Measurements from ENCODE around the gene TRMT6. TPM values are rescaled to one million over a fixed set of nuclear protein-coding genes. Genes with fewer than 3 reads are reported as not detected.

The TRMT6 gene
- total and polyA plus RNA-seq, 2 experiments from 2014 or later, result 9.0 to 14.2 TPM

GRCh38 chr20:5991623-5992441 lies 41.5 kb upstream of the TRMT6 start:
- Histone ChIP-seq H3K4me3 (no peak overlapping the region), H3K36me3 (replicated peaks; ENCODE audit: insufficient read depth, low read depth) (no peaks in the 10 kb centered on the region), H3K9me3 (ENCODE audit: low read depth) (no peaks in the 10 kb centered on the region), H3K4me2 (peak overlapping the region; percentile 39), H4K20me1 (ENCODE audit: insufficient read depth, poor library complexity, severe bottlenecking) (no peaks in the 10 kb centered on the region), H3K9me2 (replicated peaks; ENCODE audit: insufficient read depth) (no peaks in the 10 kb centered on the region), H3K4me1 (ENCODE audit: insufficient read depth) (peaks cover 24% of the 10 kb centered on the region), H2AFZ (no peak overlapping the region), H3K27me3 (no peaks in the 10 kb centered on the region), H3K27ac (peak overlapping the region; percentile 75), H3K79me2 (no peaks in the 10 kb centered on the region)
- no peak for TF ChIP-seq EZH2 (IDR thresholded peaks at IDR 0.05; ENCODE audit: borderline replicate concordance)
- TF ChIP-seq CTCF (IDR thresholded peaks at IDR 0.05; ENCODE audit: poor library complexity), result no peak
- TF ChIP-seq EZH2phosphoT487 (IDR thresholded peaks at IDR 0.05; ENCODE audit: low read depth, severe bottlenecking, unreplicated experiment), result no peak
- DNase-seq (ENCODE audit: low spot score), result peak; percentile 43
- 53% methylated on average over 2 of the region's 2 CpGs for WGBS (ENCODE audit: low lambda C conversion rate, missing lambda C conversion rate)

- WGBS (ENCODE audit: low lambda C conversion rate, missing lambda C conversion rate), result 62% methylated on average over 3 of the region's 3 CpGs
Measured at GRCh38 chr20:5990946-5991345, 40.6 kb upstream of the TRMT6 start.

GRCh38 chr20:5989539-5989938 lies 39.2 kb upstream of the TRMT6 start:
- Histone ChIP-seq H3K79me2 (no peaks in the 10 kb centered on the region), H3K9me2 (replicated peaks; ENCODE audit: insufficient read depth) (no peaks in the 10 kb centered on the region), H2AFZ (no peak overlapping the region), H3K4me1 (ENCODE audit: insufficient read depth) (peaks cover 24% of the 10 kb centered on the region), H4K20me1 (ENCODE audit: insufficient read depth, poor library complexity, severe bottlenecking) (no peaks in the 10 kb centered on the region), H3K27me3 (no peaks in the 10 kb centered on the region), H3K36me3 (replicated peaks; ENCODE audit: insufficient read depth, low read depth) (no peaks in the 10 kb centered on the region), H3K4me3 (no peak overlapping the region), H3K27ac (no peak overlapping the region), H3K4me2 (no peak overlapping the region), H3K9me3 (ENCODE audit: low read depth) (no peaks in the 10 kb centered on the region)
- no peak for TF ChIP-seq EZH2phosphoT487 (IDR thresholded peaks at IDR 0.05; ENCODE audit: low read depth, severe bottlenecking, unreplicated experiment)
- TF ChIP-seq CTCF (IDR thresholded peaks at IDR 0.05; ENCODE audit: poor library complexity), result no peak
- TF ChIP-seq EZH2 (IDR thresholded peaks at IDR 0.05; ENCODE audit: borderline replicate concordance), result no peak
- WGBS (ENCODE audit: low lambda C conversion rate, missing lambda C conversion rate), result 100% methylated on average over 1 of the region's 1 CpG
- no peak for DNase-seq (ENCODE audit: low spot score)

More at GRCh38 chr20:5990946-5991345, 40.6 kb upstream of the TRMT6 start:
- Histone ChIP-seq H3K4me3 (no peak overlapping the region), H3K27ac (peak overlapping the region; percentile 75), H3K4me2 (no peak overlapping the region), H2AFZ (no peak overlapping the region), H3K9me3 (ENCODE audit: low read depth) (no peaks in the 10 kb centered on the region), H4K20me1 (ENCODE audit: insufficient read depth, poor library complexity, severe bottlenecking) (no peaks in the 10 kb centered on the region), H3K36me3 (replicated peaks; ENCODE audit: insufficient read depth, low read depth) (no peaks in the 10 kb centered on the region), H3K9me2 (replicated peaks; ENCODE audit: insufficient read depth) (no peaks in the 10 kb centered on the region), H3K27me3 (no peaks in the 10 kb centered on the region), H3K4me1 (ENCODE audit: insufficient read depth) (peaks cover 24% of the 10 kb centered on the region), H3K79me2 (no peaks in the 10 kb centered on the region)
- TF ChIP-seq EZH2phosphoT487 (IDR thresholded peaks at IDR 0.05; ENCODE audit: low read depth, severe bottlenecking, unreplicated experiment) (no peak), EZH2 (IDR thresholded peaks at IDR 0.05; ENCODE audit: borderline replicate concordance) (no peak), CTCF (IDR thresholded peaks at IDR 0.05; ENCODE audit: poor library complexity) (no peak)
- DNase-seq (ENCODE audit: low spot score), result no peak
